ENCODE measurements around the gene RFX3.

Gene RFX3

DNA sequence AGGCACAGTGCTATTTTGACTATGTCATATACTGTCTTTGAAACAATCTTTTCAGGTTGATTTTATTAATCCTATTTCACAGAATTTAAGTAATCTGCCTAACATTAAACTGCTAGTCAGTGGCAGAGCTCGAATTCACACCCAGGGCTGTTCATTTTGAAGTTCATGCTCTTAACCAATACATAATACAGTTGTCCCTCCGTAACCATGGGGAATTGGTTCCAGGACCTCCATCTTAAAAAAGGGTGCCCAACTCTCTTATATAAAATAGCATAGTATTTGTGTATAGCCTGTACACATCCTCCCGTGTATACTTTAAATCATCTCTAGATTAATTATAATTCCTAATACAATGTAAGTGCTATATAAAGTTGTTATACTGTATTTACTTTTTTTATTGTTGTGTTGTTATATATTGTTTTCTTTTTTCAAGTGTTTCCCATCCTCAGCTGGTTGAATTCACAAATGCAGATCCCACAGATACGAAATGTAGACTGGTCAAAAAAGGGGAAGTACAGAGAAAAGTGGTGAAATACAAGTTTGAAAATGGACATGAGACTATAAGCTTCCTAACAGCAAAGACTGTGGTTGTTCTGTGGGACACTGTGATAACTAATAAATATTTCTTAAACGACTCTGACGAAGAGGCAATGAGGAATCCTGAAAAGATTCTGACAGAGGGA, 18.3 kb downstream of the RFX3 start:
- no peaks in the 10 kb centered on the region for H3K27me3 Mint-ChIP-seq (ENCODE audit: low read depth, poor library complexity)
- no peak overlapping the region for H3K4me3 Mint-ChIP-seq
- no peak for DNase-seq
- H3K4me1 Mint-ChIP-seq = peaks cover 22% of the 10 kb centered on the region
- TF ChIP-seq, protein P1, sequence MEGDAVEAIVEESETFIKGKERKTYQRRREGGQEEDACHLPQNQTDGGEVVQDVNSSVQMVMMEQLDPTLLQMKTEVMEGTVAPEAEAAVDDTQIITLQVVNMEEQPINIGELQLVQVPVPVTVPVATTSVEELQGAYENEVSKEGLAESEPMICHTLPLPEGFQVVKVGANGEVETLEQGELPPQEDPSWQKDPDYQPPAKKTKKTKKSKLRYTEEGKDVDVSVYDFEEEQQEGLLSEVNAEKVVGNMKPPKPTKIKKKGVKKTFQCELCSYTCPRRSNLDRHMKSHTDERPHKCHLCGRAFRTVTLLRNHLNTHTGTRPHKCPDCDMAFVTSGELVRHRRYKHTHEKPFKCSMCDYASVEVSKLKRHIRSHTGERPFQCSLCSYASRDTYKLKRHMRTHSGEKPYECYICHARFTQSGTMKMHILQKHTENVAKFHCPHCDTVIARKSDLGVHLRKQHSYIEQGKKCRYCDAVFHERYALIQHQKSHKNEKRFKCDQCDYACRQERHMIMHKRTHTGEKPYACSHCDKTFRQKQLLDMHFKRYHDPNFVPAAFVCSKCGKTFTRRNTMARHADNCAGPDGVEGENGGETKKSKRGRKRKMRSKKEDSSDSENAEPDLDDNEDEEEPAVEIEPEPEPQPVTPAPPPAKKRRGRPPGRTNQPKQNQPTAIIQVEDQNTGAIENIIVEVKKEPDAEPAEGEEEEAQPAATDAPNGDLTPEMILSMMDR (IDR thresholded peaks at IDR 0.05) = no peak
- no peak overlapping the region for H3K27ac Mint-ChIP-seq
- H3K9me3 Mint-ChIP-seq = peaks cover 4% of the 10 kb centered on the region
- peaks cover 15% of the 10 kb centered on the region for H3K36me3 Mint-ChIP-seq (ENCODE audit: low read depth)

DNA sequence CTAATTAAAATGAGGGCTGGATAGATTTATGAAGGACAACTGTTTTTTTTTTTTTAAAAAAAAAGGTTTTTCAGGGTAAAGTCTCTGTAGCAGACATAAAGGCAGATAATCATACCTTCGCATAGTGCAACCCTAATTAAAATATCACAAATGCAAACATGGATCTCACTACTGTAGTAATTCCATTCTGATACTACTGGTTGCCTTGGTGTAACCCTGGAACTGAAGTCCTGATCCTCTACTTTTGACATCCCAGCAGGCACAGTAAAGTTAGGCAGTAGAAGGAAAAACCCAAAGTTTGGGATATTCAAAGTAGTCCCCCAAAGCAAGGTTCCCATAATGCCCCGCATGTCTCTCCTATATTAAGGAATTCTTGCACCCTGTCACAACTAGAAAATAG, 19.6 kb downstream of the RFX3 start:
- peaks cover 21% of the 10 kb centered on the region for H3K36me3 Mint-ChIP-seq (ENCODE audit: low read depth)
- H3K4me1 Mint-ChIP-seq = peaks cover 22% of the 10 kb centered on the region
- no peak overlapping the region for H3K4me3 Mint-ChIP-seq
- TF ChIP-seq, protein P1 (IDR thresholded peaks at IDR 0.05) = no peak
- H3K27me3 Mint-ChIP-seq (ENCODE audit: low read depth, poor library complexity) = no peaks in the 10 kb centered on the region
- H3K27ac Mint-ChIP-seq = no peak overlapping the region
- peaks cover 4% of the 10 kb centered on the region for H3K9me3 Mint-ChIP-seq
- DNase-seq = no peak

DNA sequence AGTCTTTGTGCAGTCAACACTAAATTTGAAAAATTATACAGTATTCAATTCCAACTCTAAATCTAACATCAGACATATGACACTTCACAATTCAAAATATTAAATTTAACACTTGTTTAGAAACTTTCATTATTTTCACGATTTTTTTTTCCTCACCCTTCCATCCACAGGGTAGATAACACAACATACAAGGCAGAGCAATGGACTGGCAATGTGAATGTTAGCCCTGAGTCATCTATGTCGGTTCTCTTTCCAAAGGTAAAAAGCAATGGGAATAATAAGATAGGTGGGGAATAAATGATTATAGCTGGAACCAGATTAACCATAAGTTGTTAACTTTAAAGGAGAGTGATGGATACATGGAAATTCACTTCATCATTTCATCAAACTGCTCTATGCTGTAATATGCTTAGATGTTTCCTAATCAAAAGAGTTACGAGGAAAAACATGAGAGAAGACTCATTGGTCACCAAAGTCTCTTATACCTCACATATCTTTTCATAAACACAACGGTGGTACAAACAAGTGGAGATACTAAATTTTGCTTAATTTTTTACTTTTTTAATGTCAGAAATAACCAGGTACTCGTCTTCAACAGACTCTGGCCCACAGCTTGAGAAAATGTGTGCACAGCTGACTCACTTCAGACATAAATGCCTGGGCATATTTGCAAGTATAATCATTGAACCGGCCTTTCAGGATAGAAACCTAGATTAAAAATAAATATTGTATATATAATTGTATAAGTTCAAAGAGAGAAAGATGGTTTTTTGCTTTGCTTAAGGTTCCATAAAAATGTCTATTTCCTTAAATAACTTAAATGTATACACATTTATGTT, 23.0 kb downstream of the RFX3 start:
- H3K27ac Mint-ChIP-seq = no peak overlapping the region
- no peak for DNase-seq
- H3K4me1 Mint-ChIP-seq = peaks cover 11% of the 10 kb centered on the region
- peaks cover 4% of the 10 kb centered on the region for H3K9me3 Mint-ChIP-seq
- no peak overlapping the region for H3K4me3 Mint-ChIP-seq
- no peaks in the 10 kb centered on the region for H3K27me3 Mint-ChIP-seq (ENCODE audit: low read depth, poor library complexity)
- TF ChIP-seq, protein P1 (IDR thresholded peaks at IDR 0.05) = no peak
- peaks cover 20% of the 10 kb centered on the region for H3K36me3 Mint-ChIP-seq (ENCODE audit: low read depth)

DNA sequence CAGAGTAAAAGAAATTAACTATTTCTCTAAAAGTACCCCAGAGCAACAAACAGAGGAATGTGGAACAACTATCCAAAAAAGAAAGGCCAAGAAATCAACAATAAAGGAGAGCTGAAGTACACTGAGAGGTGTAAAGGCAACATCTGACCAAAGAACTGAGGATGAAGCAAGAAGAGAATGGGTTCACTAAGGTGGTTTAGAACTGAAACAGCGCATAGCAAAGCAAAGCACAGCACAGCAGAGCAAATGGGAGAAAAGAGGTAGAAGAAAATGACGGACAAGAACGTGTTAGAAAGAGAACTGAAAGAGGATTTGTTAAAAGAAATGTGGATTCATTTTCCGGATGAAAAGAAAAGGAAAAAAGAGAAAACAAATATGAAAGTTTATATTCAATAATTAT, 25.8 kb downstream of the RFX3 start:
- TF ChIP-seq, protein P1 (IDR thresholded peaks at IDR 0.05) = no peak
- no peak overlapping the region for H3K27ac Mint-ChIP-seq
- peaks cover 22% of the 10 kb centered on the region for H3K4me1 Mint-ChIP-seq
- peaks cover 11% of the 10 kb centered on the region for H3K36me3 Mint-ChIP-seq (ENCODE audit: low read depth)
- peaks cover 4% of the 10 kb centered on the region for H3K9me3 Mint-ChIP-seq
- no peak overlapping the region for H3K4me3 Mint-ChIP-seq
- no peak for DNase-seq
- no peaks in the 10 kb centered on the region for H3K27me3 Mint-ChIP-seq (ENCODE audit: low read depth, poor library complexity)

DNA sequence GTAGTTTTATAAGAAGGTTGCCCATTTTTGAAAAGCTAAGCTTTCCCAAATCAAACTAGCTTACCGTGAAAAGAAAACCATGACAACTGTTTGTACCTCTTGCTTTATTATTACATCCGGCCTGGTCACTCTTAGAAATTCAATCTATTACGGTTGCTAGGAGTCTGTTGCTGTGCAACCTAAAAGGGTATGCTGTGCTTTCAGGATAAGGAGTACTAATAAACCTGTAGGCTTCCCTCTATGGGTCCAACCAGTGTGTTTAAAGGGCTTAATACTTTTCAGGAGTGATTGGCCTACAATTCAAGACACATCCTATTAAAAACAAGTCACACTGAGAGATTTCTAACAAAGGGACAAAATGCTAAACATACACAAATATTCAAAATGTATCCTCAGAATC, 27.1 kb downstream of the RFX3 start:
- TF ChIP-seq, protein P1 (IDR thresholded peaks at IDR 0.05) = no peak
- Mint-ChIP-seq H3K27me3 (ENCODE audit: low read depth, poor library complexity) (no peaks in the 10 kb centered on the region), H3K9me3 (peaks cover 4% of the 10 kb centered on the region), H3K4me1 (peaks cover 22% of the 10 kb centered on the region), H3K27ac (peak overlapping the region; percentile 17), H3K4me3 (no peak overlapping the region), H3K36me3 (ENCODE audit: low read depth) (peaks cover 19% of the 10 kb centered on the region)
- DNase-seq = no peak
